HG03469 (cell line): Measurements from ENCODE around the gene CHURC1.
A peak's percentile ranks its signal among the peaks of the same experiment; 100 is the strongest.

ENCODE experiments used
- ATAC-seq: cut with Tn5 transposase; IDR thresholded peaks from one replicate; pipeline ENCODE4 v1.9.1; 2021; ENCODE audit warnings: mild to moderate bottlenecking, moderate library complexity, moderate number of reproducible peaks; ENCODE audit not compliant: unreplicated experiment

Gene CHURC1

DNA sequence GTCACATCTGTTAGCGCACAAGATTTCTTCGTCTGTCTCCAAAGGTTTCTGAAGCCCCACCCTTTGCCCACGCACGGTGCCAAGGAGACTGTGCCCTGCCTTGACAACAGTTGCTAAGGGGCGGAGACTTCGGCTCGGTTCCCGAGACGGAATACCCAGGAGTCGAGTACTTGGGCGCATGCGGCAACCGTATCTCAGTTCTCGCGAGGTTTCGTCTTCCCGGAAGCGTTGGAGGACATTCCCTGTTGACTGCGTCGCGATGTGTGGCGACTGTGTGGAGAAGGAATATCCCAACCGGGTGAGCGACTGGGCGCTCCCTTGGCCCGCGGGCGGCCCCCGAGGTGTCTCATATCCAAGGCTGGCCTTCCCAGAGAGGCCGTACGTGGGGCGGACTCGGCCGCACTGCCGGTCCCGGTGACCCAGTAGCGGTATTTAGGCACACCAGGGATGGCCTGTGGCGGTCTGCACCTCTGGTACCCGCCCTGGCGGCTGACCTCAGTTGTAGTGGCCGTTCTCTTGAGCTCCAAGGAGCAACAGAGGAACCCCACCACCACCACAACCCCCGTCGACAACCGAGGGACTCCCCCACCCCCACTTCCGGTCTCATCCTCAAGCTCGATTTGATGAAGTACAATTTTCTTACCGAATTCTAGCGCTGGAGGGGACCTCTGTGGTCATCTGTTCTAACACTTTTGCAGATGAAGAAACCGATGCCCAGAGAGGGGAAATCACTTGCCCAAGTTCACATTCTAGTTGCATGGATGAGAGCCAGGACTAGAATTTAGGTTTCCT, at the start of gene CHURC1:
Gene CHURC1 (plus strand): TSS at position 219 of the 792 bp plus-strand sequence. CDS start 41 bp downstream, at position 260.
- peak; percentile 91 for ATAC-seq

DNA sequence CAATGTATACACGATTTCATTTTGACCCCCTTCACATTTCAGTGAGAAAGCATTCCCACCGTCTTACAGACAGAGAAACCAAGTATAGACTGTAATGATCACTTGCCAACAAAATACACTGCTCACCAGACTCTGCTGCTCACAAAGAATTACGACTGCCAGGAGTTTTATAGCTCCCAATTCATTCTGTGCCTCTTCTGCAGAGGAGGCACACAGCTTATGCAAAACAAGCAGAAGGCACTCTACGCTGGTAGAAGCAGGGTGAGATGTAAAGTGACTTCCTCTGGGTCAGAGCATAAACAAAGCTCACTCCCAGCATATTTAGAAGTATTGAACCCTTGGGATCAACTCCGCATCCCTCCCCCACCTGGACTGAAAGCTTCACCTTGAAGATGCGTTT, 49.1 kb upstream of the CHURC1 start:
- no peak for ATAC-seq

DNA sequence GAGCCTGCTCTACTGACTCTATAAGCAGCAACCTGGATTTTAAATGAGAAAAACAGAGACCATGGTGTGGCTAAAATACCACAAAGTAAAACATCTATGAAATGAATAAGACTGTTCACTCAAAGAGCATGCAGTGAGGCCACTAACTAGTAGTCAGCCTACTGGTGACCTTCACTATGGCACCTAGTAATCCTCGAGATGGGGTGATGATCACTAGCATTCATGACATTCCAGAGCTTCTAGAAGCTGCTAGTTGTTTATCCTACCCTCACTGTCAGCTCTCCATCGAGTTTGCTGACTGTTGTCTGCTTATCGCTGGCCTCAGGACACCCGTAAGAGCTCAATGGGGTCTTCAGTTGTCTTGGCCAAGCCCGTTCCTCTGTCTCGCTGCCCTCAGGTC, 48.3 kb upstream of the CHURC1 start:
- ATAC-seq, result no peak

DNA sequence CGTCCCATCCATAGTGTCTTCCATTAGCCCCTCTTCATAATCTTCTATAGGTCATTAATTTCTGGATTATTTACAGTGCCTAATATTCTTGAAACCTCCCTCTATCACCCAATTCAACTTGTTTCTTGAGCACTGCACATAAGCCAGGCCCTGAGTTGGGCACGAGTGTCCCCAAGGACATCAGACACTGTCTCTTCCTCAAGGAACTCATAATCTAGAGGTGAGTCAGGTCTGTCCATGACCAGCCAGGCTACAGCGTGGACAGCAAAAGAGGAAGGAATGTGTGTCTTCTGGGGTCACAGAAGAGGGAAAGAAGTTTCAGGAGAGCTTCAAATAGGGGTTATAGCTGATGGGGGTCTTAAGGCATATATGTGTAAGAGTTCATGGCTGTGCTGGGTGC, 47.1 kb upstream of the CHURC1 start:
- ATAC-seq, result no peak

DNA sequence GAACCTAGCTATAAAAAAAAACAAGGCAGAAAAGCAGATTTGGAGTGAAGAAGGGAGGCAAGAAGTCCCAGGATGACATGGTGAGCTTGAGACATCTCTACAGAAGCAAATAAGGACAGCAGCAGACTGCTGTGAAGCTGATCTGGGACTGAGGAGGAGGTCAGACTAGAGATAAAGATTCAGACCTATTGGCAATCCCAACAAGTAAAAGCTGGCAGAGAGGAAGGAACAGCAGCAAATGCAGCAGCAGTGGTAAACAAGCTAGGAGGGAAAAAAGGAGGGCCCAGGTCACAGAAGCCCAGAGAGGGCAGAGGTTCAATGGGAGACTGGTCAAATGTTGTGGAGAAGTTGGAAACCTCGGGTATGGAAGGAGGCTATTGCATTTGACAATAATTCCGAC, 45.9 kb upstream of the CHURC1 start:
- ATAC-seq, result no peak

DNA sequence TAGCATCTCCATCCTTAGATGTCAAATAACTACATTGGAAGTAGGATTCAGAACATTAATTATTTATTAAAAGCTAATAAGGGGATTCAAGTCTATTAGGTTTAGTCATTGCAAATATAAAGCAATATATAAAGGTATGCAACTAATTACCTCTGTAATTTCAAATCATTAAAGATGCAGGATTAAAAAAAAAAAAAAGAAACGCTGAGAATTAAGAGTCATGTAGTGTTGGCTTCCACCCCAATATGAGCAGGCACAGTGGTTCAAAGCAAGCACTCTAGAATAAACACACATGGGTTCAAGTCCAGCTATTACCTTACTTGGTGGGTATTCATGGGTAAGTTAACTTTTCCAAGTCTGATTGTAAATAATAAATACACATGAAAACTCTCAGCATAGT, 45.4 kb upstream of the CHURC1 start:
- no peak for ATAC-seq

DNA sequence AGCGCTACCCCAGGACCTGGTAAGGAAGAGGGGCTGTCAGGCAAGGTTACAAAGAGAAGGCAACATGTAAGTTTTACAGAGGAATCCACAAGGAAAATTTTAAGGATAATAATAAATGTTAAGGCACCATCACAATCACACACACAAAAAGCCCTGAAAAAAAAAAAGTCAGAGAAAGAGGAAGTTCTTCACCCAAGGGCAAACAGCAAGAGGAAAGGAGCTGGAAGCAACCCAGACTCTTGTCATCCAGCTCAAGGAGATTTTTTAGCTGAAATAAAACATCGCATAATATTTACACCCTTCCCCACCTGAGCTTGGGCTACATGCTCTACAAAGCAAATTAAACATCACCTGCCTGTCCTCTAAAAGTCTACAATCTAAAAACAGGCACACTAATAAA, 44.1 kb upstream of the CHURC1 start:
- no peak for ATAC-seq

DNA sequence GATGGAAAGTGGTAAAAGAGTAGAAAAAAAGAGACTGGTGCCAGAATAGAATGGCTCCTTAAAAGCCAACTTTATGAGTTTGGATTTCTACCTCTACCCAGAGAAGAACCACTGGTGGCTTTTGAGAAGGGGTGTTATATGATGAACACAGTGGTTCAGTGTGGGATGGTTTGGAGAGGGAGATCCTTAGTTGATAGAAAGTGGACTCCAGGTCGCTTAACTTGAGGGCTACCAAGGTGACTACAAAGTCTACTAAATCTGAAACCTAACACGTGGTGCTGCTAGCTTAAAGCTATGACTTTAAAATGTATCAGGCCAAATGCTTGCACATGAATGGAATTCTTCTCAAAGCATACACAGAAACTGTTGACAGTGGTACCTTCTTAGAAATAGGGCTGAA, 42.9 kb upstream of the CHURC1 start:
- no peak for ATAC-seq

- no peak for ATAC-seq
Observed at GRCh38 chr14:64873506-64874219, 40.6 kb upstream of the CHURC1 start.

DNA sequence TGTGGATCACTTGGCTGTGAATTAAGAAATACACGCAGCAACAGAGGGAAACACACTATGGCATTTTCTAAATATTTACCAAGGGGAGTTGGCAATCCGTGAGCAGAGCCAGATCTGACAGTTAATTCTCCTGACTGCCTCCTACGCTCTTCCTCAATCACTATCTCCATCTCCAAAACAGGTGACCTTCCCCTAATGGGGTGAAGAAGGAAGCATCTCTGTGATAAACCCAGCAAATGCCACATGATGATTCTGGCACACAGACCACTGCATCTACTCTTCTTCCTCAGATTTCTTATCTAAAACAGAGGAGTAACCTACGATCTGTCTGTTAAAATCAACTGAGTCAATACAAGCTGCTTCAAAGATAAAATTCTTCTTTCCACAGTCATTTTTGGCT, 38.9 kb upstream of the CHURC1 start:
- no peak for ATAC-seq

- no peak for ATAC-seq
Observed at GRCh38 chr14:64877846-64878245, 36.4 kb upstream of the CHURC1 start.

DNA sequence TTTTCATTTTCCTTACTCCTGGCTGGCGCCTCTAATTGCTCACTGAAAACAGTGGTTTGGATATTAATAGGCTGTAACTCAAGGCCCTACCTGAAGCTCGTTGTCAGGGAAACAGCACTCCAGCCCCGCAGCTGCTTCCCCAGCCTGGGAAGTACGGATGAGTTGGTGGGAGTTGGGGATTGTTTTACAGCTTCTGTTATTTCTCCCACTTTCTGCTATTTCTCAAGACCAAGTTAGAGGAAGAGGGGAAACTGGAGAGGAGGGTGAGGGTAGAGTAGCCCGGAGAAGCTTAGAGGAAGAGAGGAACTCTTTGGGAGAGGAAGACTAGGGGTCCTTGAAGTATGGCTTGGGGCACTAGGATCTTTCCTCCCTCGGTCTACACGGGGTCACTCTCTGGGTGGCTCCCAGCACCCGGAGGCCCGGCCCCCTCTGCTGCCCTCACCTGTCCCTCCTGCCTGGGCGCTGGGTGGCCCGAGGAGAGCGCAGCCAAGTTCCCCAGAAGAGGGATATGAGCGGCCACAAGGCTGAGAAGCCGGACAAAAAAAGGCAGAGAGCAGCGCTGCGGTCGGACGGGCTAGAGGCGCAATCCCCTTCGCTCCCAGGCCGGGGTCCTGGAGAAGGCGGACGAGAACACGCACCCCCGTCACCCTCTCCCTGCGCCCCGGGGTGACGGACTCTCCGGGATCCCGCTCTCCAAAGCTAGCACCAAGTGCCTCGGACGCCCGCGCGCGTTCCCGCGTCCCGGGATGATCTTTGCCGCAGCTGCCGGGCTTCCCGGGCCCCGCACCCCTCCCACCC, 35.2 kb upstream of the CHURC1 start:
- no peak for ATAC-seq

DNA sequence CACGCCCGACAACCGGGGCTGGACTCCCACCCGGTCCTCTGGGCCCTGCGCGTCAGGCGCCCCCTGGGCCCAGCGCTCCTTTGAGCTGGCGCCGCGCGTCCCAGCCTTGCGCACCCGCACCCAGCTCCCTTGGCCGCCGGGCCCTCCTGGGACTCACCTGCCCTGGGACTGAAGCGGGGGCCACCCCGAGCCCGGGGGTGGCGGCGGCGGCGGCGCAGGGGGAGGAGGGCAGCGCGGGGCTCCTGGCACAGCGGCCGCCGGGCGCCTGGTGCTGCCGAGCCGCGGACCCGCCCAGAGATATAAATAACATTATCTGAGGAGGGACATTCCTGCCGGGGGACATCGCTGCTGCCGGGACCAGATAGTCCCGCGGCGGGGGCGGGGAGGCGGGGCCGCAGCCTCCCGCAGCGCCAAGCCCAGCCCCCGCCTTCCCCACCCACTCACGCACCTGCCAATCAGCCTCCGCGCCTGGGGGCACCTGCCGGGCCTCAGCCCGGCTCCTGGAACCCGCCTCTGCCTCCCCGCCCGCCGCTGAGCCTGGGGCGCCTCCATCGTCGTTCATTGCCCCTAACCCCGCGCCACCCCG, 34.5 kb upstream of the CHURC1 start, which contains the start of gene SPTB:
Gene SPTB (minus strand): TSS at position 273 of the 586 bp plus-strand sequence. CDS start 56,813 bp downstream, outside the sequence.
- ATAC-seq, result no peak

- no peak for ATAC-seq
Observed at GRCh38 chr14:64880221-64881121, 33.8 kb upstream of the CHURC1 start.

DNA sequence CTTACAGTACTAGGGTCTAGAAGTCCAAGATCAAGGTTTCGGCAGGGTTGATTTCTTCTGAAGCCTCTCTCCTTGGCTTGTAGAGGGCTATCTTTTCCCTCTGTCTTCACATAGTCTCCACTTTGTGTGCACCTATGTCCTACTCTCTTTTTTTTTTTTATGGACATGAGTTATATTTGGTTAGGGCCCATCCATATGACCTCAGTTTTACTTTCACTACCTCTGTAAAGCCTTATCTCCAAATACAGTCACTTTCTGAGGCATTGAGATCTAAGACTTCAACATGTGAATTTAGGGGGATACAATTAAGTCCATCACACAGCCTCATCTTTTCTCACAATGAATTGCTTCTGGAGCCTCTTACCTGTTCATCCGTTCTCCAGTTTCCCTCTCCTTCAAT, 28.7 kb upstream of the CHURC1 start:
- ATAC-seq, result no peak

DNA sequence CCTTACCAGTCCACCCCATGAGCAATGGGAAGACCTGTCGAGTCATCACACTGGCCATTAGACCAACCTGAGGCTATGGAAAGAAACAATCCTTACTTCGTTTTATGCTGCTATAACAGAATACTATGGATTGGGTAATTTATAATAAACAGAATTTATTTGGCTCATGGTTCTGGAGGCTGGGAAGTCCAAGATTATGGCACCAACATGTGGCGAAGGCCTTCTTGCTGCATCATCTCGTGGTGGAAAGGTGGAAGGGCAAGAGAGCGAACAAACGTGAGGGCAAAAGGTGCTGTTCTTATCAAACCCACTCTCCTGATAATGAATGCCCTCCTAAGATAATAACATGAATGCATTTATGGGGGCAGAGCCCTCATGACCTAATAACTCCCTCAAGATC, 24.9 kb upstream of the CHURC1 start:
- no peak for ATAC-seq

- no peak for ATAC-seq
Observed at GRCh38 chr14:64891173-64891838, 22.9 kb upstream of the CHURC1 start.

DNA sequence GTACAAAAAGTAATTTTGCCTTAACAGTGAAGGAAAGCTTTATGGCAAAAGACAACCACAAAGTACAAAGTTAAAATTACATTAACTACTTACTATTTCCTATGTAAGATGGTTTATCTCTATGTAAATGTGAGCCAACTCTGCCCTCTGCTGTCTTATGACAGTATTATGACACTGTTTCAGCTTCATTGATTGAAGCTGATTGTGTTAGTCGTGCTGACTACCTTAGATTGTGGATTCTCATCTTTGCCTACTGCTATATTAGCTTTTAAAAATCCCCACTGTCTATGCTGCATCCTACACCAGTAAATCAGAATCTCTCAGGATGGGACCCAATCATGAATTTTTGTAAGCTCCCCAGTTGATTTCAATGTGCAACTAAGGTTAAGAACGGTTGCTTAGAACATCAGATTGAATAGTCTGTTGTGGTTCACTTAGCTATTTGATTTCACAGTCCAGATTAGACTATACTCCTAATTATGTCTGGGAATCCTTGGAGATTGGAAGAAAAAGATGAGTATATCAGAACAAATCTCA, 22.3 kb upstream of the CHURC1 start:
- no peak for ATAC-seq

GRCh38 chr14:64899958-64900357, 14.3 kb upstream of the CHURC1 start:
- no peak for ATAC-seq
